Stimulated activated CD4-positive, alpha-beta T cell treated with anti-CD3 and anti-CD28 coated beads, Interleukin-4, amount 100 ng/mL, for 24 hours (primary cell): ENCODE data around the gene AAR2.

ENCODE experiments used
- DNase-seq: peaks from one replicate; pipeline ENCODE4 v3.0.0-alpha.2; 2020

AAR2 gene

GRCh38 chr20:36261389-36262105 lies 25.3 kb downstream of the AAR2 start:
- DNase-seq: no peak

- no peak for DNase-seq
These were observed 26.2 kb downstream of the AAR2 start for GRCh38 chr20:36262440-36262839.

DNA sequence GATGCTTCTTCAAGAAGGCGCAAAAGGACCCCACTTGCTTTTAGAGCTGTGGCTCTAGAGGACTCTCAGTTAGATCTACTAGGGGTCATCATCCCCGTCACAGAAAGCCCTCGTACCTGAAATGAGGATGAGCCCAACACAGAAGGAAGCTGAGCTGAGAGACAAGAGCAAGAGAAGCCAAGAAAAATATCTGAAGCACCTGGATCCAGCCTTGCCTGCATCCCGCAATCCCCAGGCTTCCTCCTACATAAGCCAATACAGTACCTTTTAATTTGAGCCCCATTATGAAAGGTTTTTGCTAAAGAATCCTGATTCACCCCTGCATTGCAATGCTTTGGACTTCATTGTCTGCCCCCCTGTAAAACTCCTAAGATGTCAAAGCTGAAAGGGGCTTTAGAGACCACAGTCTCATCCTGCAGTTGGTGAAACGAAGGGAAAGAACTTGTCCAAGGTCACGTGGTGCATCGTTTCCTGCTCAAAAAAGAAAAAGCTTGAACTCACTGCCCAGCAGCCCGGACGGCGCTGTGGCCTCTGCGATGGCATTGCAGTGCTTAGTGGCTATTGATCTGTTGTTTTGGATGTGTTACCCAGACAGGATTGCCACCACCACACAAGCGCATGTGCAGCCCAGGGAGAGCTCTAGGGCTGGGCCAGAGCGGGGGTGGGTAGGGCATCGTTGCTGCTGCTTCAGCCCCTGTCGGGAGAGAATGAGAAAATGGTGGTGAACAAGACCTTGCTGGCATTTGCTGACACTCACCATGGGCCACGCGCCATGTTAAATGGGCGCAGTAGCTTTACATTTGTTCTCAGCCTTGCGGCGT lies 28.4 kb downstream of the AAR2 start:
- DNase-seq: no peak

DNA sequence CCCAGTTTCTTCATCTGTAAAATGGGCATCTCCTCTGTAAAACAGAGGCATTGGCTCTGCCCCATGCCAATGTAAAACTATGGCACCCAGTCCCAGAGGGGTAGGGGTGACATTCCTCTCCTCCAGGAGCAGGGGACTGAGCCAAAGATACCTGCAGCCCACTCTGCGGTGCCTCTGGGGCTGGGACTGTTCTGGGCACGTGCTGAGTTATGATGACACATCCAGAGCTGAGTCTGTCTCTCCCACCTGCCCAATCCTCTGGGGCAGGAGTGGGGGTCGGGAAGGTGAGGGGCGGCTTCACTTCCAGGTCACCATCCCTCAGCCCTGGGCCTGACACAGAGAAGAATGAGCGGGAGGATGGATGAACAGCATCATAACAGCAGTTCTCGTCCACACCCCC lies 29.9 kb downstream of the AAR2 start:
- DNase-seq: no peak

DNA sequence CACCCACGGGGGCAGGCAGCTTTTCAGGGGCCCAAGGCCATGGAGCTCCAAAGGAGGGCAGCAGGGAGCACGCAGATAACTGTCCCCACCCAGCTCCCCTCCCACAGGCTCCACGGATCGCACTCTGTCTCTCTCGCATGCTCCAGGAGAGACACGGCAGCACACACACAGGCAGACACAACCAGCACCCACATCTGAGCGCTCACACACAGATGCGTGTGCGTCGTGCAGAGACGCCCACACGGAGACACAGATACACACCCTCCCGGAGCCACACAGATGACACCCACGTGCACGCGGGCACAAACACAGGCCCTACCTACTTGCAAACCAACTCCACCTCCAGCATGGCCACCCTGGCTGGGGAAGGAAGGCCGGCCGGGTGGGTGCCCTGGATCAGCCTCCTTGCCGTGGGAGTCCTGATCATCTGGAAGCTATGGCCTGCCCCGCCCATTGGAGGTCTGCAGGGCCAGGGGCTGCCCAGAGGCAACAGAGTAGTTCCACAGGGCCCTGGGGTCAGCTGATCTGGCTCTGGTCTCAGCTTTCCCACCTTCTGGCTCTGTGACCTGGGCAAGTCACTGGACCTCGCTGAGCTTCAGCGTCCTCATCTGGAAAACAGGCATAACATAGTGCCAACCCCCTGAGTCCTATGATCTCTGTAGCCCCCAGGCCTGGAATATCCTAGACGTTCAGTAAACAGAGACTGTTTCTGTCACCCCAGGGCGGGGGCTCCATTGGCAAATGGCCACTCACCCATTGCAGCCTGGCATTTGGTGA lies 31.5 kb downstream of the AAR2 start:
- DNase-seq: no peak

DNA sequence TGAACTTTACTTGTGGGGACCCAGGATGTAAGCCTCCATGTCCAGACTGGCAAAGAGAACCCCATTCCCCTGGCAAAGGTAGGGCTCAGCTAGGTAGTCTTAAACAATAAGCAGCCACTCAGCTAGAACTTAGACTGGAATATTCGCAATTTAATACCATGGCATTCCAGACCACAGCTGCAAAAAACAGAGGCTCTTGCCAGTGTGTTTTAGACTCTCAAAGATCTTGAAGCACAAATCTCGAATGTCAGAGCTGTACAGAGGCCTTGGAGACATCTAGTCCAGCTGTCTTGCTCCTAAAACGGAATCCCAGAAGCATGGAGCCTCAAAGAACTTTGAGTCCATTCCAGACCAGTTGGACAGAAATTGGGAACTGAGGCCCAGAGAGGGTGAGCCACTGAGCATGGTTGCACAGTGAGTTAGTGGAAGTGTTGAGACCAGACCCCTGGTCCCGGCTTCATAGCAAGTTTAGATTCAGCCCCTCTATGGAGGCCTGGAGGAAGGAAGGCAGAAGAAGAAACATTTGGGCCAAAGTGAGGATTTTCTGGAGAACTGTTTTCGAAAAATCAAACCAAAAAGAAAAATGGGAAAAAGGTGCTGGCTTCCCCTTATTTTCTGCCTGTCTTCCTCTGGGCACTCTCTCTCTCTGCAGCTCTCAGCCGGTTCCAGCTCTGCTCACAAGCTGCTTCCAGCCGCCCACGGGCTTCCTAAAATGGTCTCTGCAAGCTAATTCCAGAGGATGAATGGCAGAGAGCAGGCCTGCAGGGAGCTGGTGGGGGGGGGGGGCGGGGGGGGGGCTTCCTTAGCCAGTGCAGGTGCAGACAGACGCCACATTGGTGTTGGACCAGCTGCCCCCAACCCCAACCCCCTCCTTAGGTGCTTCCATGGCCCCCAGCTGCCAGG lies 32.4 kb downstream of the AAR2 start:
- DNase-seq: no peak

GRCh38 chr20:36269507-36269906 lies 33.2 kb downstream of the AAR2 start:
- DNase-seq: no peak

GRCh38 chr20:36270744-36271638 lies 34.7 kb downstream of the AAR2 start:
- no peak for DNase-seq

GRCh38 chr20:36271639-36272546 lies 35.6 kb downstream of the AAR2 start:
- no peak for DNase-seq

DNA sequence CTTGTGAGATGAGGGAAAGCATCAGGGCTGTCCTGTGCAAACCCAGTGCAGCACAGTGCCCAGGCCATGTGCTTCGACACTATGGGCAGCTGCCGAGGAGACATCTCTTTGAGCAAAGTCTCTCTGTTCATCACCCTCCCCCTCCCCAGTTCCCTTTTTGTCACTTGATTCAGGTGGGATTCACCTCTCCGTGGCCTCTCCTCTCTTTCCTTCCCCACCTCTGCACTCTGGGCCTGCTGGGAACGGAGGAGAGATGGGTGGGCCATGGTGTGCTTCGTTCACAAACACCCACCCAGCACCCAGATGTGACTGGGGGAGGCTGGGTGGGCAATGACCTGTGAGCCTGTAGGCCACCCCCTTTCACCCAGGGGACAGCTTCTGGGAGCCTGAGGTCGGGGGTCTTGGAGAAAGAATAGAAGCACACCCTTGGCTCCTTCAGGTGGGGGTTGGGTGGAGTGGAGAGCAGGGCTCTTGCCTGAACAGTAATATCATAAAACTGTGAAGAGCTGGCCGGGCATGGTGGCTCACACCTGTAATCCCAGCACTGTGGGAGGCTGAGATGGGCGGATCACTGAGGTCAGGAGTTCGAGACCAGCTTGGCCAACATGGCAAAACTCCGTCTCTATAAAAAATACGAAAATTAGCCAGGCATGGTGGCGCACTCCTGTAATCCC lies 36.4 kb downstream of the AAR2 start:
- no peak for DNase-seq

DNA sequence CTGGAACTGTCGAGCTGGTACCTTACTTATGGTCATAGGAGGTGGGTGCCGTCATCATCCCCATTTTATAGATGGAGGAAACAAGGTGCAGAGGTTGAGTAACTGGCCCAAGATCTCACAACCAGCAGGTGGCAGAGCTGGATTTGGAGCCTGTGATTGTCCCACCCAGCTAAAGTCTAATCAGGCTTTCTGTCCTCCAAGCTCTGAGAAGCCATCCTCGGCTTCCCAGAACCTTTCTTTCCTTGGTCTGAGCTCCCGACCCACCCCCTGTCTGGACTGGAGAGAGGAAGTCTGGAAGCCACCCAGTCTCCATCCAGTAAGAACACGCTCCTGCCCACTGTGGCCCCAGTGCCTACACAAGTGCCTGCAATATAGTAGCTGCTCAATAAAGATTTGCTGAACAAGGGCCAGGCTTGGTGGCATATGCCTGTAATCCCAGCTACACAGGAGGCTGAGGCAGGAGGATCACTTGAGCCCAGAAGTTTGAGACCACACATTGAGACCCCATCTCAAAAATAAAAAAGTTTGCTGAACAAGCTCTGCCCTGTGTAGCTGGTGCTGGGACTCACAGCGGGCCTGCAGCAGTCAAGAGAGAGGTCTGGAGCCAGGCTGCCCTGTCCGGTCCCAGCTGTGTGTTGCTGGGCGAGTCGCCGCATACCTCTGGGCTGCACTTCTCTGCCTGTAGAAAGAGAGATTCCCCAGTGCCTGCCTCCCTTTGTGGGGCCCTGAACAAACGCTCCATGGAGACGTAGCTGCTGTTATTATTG lies 37.3 kb downstream of the AAR2 start:
- no peak for DNase-seq

- DNase-seq: no peak
These were observed 38.0 kb downstream of the AAR2 start for GRCh38 chr20:36274181-36274841.

- DNase-seq: no peak
These were observed 38.7 kb downstream of the AAR2 start for GRCh38 chr20:36275011-36275410.

- no peak for DNase-seq
These were observed 39.3 kb downstream of the AAR2 start for GRCh38 chr20:36275441-36276189.

DNA sequence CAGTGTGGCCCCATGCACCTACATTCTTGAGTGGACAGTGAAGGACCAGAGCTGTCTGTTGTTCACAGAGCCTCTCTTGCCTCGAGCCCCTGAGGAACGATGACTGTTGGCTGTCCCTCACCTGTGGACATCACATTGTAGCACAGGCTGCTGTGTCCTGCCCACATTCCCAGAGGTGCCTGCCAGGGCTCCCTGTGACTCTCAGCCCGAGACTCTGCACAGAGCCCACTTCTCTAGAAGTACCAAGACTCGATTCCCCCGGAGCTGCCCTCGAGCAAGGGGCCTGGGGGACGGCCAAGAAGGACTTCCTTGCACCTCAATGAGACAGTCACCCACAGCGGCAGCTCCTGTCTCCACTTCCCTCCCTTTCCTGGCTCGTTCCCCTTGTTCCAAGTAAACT lies 41.3 kb downstream of the AAR2 start:
- DNase-seq: no peak

GRCh38 chr20:36279362-36279761 lies 43.1 kb downstream of the AAR2 start:
- no peak for DNase-seq

GRCh38 chr20:36279776-36280175 lies 43.5 kb downstream of the AAR2 start:
- no peak for DNase-seq
